Right lobe of liver (tissue), 6 donors: ENCODE results near the gene CLPTM1L. TPM values are rescaled to one million over a fixed set of nuclear protein-coding genes. Genes with fewer than 3 reads are reported as not detected.
A peak's percentile ranks its signal among the peaks of the same experiment; 100 is the strongest.

Experiments
- ATAC-seq, 4 donors: fragments of 200-7000 bp; cut with Tn5 transposase; one replicate each; pipeline ENCODE4 v1.9.1; 2020; ENCODE audit warnings: mild to moderate bottlenecking in 4 of 4, moderate library complexity in 4 of 4
- DNase-seq, 3 donors: peaks; one replicate each; pipeline ENCODE4 v3.0.0-alpha.2; 2020
- H3K27ac ChIP-seq, 3 donors: fragments of 200-600 bp; one replicate each; pipeline ENCODE4 v1.8.0; 2022
- H3K27me3 ChIP-seq, 2 donors: fragments of 200-600 bp; one replicate each; pipeline ENCODE4 v1.8.0; 2022
- H3K36me3 ChIP-seq, 4 donors: fragments of 200-600 bp; sonication (generic) in 1 of 4; one replicate each; pipeline versions ENCODE4 v1.5.1 to v1.8.0; 2017 to 2022; ENCODE audit warnings: control low read depth in 1 of 4
- H3K4me1 ChIP-seq, 4 donors: fragments of 200-600 bp; sonication (generic) in 1 of 4; one replicate each; pipeline versions ENCODE4 v1.5.1 to v1.8.0; 2017 to 2022; ENCODE audit warnings: control low read depth in 1 of 4
- H3K4me3 ChIP-seq, 3 donors: fragments of 200-600 bp; one replicate each; pipeline ENCODE4 v1.8.0; 2022
- H3K9me3 ChIP-seq, 4 donors: fragments of 200-600 bp; sonication (generic) in 1 of 4; one replicate each; pipeline versions ENCODE4 v1.5.1 to v1.8.0; 2017 to 2022; ENCODE audit warnings: control low read depth in 1 of 4
- POLR2A ChIP-seq: fragments of 450-650 bp; IDR thresholded peaks from one replicate; pipeline ENCODE4 v1.6.1; 2017; ENCODE audit warnings: antibody characterized with exemption, mild to moderate bottlenecking
- WGBS: methylation state at CpG from one replicate; pipeline ENCODE4 v1.1.6; 2018; ENCODE audit warnings: low coverage, low lambda C conversion rate; ENCODE audit not compliant: insufficient coverage; ENCODE audit errors: missing lambda C conversion rate; 5-methylcytosine and 5-hydroxymethylcytosine counted together
- intact Hi-C, 2 donors: fragments of 100-400 bp; cut with DNase I; formaldehyde crosslinking; loops; one replicate each; pipeline versions ENCODE4 v1.11.2 to v1.14.1; 2022
- total RNA-seq, 6 experiments: library from RNA; depleted of rRNA in 2 of 6; stranded (reverse); fragments of >200 nt in 2 of 6; fragmentation: NEBNext Ultra II Directional in 3 of 6; extraction: Animal tissue kit (Norgen Biotek cat#: 25700) in 3 of 6; gene quantifications; one replicate each; pipeline versions ENCODE4 v1.1.0 to v1.2.4, GENCODE V29; 2016 to 2023
- TF ChIP-seq, protein P1 (sequence below), 4 donors: fragments of 200-600 bp in 3 of 4; fragments of 450-650 bp in 1 of 4; IDR thresholded peaks; one replicate each; pipeline versions ENCODE4 v1.5.1 to v1.8.0; 2016 to 2022; ENCODE audit warnings: antibody characterized with exemption in 4 of 4, mild to moderate bottlenecking in 2 of 4
- donor health status: DM: no; HTN: yes; CAD: no.
- donor health status: DM: no; HTN: no; CAD: no.
- donor health status: DM: no; HTN: no; CAD: no.
- donor health status: DM: no; HTN: yes; CAD: no.
- donor health status: DM: no; HTN: yes; CAD: no.

CLPTM1L gene
- total RNA-seq, 6 experiments from 2014 or later = 63.8 to 155 (median 128) TPM

DNA sequence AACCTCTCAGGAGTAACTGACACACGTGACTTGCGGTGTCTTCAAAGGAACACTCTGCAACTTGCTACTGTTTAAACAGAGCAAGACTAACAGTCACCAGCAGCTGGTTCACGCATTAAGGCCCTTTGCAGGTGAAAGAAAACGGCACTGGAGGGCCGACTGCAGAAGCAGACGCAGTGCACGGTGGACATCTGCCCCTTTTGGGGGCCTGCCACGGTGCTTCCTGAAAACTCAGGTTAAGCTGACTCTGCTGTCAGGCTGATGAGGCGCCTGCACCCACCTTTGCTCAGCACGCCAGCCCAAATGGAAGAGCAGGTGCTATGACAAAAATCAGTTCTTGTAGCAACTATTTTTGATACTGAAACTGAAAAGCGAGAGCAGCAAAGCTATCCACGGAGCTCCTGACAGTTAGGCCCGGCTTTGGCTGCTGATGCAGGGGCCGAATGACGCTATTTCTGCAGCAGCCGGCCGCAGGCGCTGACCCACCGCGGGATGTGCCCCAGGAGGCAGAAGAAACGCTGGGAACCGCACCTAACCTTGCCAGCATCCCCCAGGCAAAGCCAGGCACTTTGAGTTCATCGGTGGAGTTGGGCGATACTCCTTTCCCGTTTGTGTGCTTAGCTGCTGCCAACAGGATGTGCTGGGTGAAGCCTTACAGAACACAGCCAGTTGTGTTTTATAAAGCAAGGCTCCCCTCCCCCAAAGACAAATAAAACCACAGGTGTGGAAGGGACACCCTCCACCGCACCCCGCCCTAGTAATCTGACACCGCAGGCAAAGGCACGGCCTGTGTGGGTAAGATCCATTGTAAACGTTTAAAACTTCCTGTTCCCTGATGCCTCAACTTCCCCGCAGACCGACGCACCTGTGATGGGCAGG is 29.0 kb downstream of the CLPTM1L start:
- Histone ChIP-seq H3K27ac (peak overlapping the region in 1 of 3 donors; percentile 27), H3K4me3 (peak overlapping the region in 2 of 3 donors; percentile 9 to 15), H3K36me3 (peaks cover 0 to 34% (median 19%) of the 10 kb centered on the region in 4 donors), H3K9me3 (no peaks in the 10 kb centered on the region), H3K4me1 (peaks cover 0 to 16% (median 8%) of the 10 kb centered on the region in 4 donors), H3K27me3 (no peaks in the 10 kb centered on the region)
- TF ChIP-seq, protein P1, sequence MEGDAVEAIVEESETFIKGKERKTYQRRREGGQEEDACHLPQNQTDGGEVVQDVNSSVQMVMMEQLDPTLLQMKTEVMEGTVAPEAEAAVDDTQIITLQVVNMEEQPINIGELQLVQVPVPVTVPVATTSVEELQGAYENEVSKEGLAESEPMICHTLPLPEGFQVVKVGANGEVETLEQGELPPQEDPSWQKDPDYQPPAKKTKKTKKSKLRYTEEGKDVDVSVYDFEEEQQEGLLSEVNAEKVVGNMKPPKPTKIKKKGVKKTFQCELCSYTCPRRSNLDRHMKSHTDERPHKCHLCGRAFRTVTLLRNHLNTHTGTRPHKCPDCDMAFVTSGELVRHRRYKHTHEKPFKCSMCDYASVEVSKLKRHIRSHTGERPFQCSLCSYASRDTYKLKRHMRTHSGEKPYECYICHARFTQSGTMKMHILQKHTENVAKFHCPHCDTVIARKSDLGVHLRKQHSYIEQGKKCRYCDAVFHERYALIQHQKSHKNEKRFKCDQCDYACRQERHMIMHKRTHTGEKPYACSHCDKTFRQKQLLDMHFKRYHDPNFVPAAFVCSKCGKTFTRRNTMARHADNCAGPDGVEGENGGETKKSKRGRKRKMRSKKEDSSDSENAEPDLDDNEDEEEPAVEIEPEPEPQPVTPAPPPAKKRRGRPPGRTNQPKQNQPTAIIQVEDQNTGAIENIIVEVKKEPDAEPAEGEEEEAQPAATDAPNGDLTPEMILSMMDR (IDR thresholded peaks at IDR 0.05) = no peak
- peak; percentile 42 for TF ChIP-seq POLR2A
- DNase-seq (peak; percentile 73 to 84 (median 77)), ATAC-seq (peak; percentile 91 to 95 (median 92))
- 6% methylated on average over 13 of the region's 33 CpGs for WGBS
- intact Hi-C loops = no loop called here

DNA sequence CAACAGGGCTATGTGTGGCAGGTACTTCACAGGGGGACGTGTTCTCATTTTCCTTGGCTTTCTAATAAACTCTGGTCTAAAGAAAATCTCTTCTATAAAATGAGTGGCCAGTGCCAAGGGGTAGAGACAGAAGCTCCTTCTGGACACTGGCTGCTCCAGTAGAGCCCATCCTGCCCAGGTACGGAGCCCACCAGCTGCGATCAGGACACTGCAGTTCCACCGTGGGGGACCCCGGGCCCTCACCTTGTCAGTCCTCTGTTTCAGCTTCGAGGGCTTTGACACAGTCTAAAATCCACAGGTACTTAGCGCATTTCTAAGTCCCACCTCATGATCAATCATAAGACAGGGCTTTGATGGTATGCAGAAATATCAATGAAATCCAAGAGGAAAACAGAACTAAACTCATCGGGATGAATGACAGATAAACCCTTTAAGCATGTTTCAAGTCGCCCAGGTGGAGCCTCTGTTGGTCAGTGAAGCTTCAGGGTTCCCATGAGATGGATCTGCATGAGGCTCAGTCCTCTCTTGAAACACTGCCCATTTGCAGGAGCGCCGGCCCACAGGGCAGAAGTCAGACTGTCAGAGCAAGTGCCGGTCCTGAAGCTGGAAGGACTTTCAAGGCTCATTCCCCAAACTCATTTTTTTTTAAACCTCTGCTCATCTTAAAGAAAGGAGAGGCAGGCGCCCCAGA is 29.7 kb downstream of the CLPTM1L start:
- no peak for TF ChIP-seq POLR2A
- TF ChIP-seq, protein P1 (IDR thresholded peaks at IDR 0.05) = no peak
- ATAC-seq (peak in 3 of 4 donors; percentile 12 to 42 (median 42)), DNase-seq (no peak)
- Histone ChIP-seq H3K27me3 (no peaks in the 10 kb centered on the region), H3K36me3 (peaks cover 0 to 27% (median 15%) of the 10 kb centered on the region in 4 donors), H3K9me3 (no peaks in the 10 kb centered on the region), H3K4me3 (no peak overlapping the region), H3K27ac (no peak overlapping the region), H3K4me1 (peaks cover 0 to 16% (median 8%) of the 10 kb centered on the region in 4 donors)
- 67% methylated on average over 10 of the region's 13 CpGs for WGBS
- intact Hi-C loops = no loop called here

DNA sequence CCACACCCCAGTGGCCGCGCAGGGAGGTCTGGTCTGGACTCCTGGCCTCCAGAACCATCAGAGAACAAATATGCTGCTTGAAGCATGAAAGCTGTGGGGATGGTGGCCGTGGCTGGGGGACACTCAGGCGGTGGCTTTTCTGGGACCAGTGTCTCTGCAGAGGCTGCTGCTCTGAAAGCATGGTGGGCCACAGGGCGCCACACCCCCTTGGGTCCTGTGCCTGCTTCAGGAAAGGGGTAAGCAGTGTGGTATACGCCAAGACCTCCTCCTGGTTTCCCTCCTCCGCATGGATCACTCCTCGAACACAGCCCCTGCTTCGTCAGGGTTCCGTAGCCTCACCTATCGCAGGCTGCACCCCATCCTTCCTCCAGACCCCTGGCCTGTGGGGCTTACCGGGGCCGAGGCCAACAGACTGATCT is 30.3 kb downstream of the CLPTM1L start:
- Histone ChIP-seq H3K4me1 (peaks cover 0 to 16% (median 8%) of the 10 kb centered on the region in 4 donors), H3K4me3 (no peak overlapping the region), H3K27ac (no peak overlapping the region), H3K27me3 (no peaks in the 10 kb centered on the region), H3K9me3 (no peaks in the 10 kb centered on the region), H3K36me3 (peaks cover 0 to 21% (median 10%) of the 10 kb centered on the region in 4 donors)
- TF ChIP-seq, protein P1 (IDR thresholded peaks at IDR 0.05) = no peak
- no peak for TF ChIP-seq POLR2A
- no peak for ATAC-seq
- 100% methylated on average over 4 of the region's 13 CpGs for WGBS
- DNase-seq = peak in 1 of 3 donors; percentile 38
- intact Hi-C loops = no loop called here

DNA sequence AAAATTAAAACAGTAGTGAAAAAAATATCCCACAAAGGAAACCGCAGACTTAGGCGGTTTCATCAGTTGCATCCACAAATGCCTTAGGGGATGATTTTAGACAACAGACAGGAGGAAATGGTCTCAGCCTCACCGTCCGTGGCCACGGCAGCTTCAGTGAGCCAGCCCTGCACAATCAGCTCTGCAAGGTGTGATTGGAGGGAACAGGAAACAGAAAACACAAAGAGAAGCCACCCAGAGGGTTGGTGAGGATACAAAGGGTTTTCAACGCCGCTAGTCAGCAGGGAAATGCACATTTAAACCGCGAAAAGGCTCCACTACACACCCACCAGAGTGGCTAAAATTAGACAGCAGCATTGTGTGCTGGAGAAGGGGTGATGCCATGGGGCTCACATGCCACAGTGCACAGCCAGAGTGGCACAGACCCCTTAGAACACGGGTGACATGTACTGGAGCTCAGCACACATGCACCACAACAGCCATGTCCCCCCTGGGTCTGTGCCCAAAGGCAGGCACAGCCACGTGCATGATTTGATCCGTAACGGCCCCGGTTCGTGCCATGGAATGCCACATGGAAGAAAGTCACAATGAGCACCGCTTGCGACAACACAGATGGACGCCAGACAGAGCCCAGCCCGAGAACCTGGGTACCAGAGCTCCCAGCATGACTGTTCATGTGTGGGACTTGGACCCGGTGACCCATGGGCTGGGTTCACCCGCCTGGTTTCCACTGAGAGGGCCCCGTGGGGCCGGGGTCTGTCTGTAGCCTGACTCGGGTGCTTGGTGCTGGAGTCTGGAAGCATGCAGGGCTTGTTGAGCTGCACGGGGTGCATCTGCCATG is 31.7 kb downstream of the CLPTM1L start:
- ATAC-seq (no peak), DNase-seq (peak in 1 of 3 donors; percentile 49)
- intact Hi-C loops = no loop called here
- H3K9me3 ChIP-seq = no peaks in the 10 kb centered on the region
- 56% methylated on average over 9 of the region's 25 CpGs for WGBS
- no peaks in the 10 kb centered on the region for H3K27me3 ChIP-seq
- TF ChIP-seq POLR2A = no peak
- TF ChIP-seq, protein P1 (IDR thresholded peaks at IDR 0.05) = no peak
- peaks cover 0 to 16% (median 8%) of the 10 kb centered on the region in 4 donors for H3K4me1 ChIP-seq
- no peak overlapping the region for H3K27ac ChIP-seq
- no peak overlapping the region for H3K4me3 ChIP-seq
- peaks cover 0 to 9% (median 3%) of the 10 kb centered on the region in 4 donors for H3K36me3 ChIP-seq
